WERI-Rb-1 (cell line): ENCODE measurements around the gene GPANK1.

Source experiments
- DNase-seq: peaks from one replicate; pipeline ENCODE4 v3.0.0-alpha.2; 2020
- H3K27ac ChIP-seq: fragments of 250-450 bp; sonication (Bioruptor Pico); 2 replicates; pipeline ENCODE4 v1.5.1; 2020; ENCODE audit warnings: mild to moderate bottlenecking, moderate library complexity
- H3K27me3 ChIP-seq: fragments of 250-450 bp; sonication (Bioruptor Pico); 2 replicates; pipeline ENCODE4 v1.5.1; 2021; ENCODE audit warnings: mild to moderate bottlenecking, low read depth, moderate library complexity; ENCODE audit not compliant: insufficient read depth, severe bottlenecking
- H3K36me3 ChIP-seq: fragments of 250-450 bp; sonication (Bioruptor Pico); 2 replicates; pipeline ENCODE4 v1.5.1; 2020; ENCODE audit warnings: mild to moderate bottlenecking, moderate library complexity
- H3K4me3 ChIP-seq: 2 replicates; pipeline ENCODE4 v1.5.1; 2011; ENCODE audit warnings: low read depth, mild to moderate bottlenecking, control low read depth, low read length
- H3K9me3 ChIP-seq: fragments of 250-450 bp; sonication (Bioruptor Pico); 2 replicates; pipeline ENCODE4 v1.5.1; 2021; ENCODE audit warnings: mild to moderate bottlenecking, moderate library complexity; ENCODE audit not compliant: severe bottlenecking
- CTCF ChIP-seq: IDR thresholded peaks from 2 replicates; pipeline ENCODE4 v1.5.1; 2011; ENCODE audit warnings: low read depth, mild to moderate bottlenecking, control low read depth, inconsistent platforms, low read length

Gene GPANK1

DNA sequence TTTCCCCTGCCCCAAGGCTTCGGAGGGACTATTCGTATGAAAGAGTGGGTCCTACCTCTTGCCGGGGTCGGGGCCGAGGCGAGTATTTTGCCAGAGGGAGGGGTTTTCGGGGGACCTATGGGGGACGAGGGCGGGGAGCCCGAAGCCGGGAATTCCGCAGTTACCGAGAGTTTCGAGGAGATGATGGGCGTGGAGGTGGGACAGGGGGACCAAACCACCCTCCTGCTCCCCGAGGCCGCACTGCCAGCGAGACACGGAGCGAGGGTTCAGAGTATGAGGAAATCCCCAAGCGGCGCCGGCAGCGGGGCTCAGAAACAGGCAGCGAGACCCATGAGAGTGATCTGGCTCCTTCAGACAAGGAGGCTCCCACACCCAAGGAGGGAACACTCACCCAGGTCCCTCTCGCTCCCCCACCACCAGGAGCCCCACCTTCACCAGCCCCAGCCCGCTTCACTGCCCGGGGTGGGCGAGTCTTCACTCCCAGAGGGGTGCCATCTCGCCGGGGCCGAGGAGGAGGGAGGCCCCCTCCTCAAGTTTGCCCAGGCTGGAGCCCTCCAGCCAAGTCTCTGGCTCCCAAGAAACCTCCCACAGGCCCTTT is 33.0 kb downstream of the GPANK1 start:
- H3K36me3 ChIP-seq: peaks cover 100% of the 10 kb centered on the region
- no peak overlapping the region for H3K4me3 ChIP-seq
- no peak overlapping the region; the same call in 1 of the 2 replicates for H3K27ac ChIP-seq
- no peak for TF ChIP-seq CTCF
- no peak for DNase-seq
- H3K27me3 ChIP-seq: no peaks in the 10 kb centered on the region
- H3K9me3 ChIP-seq: no peaks in the 10 kb centered on the region

- Histone ChIP-seq H3K27ac (no peak overlapping the region), H3K4me3 (no peak overlapping the region), H3K36me3 (peaks cover 100% of the 10 kb centered on the region), H3K27me3 (no peaks in the 10 kb centered on the region), H3K9me3 (no peaks in the 10 kb centered on the region)
- DNase-seq: no peak
- TF ChIP-seq CTCF: no peak
Observed at GRCh38 chr6:31631209-31631608, 33.6 kb downstream of the GPANK1 start.

- DNase-seq: no peak
- Histone ChIP-seq H3K36me3 (peaks cover 100% of the 10 kb centered on the region), H3K9me3 (no peaks in the 10 kb centered on the region), H3K27me3 (no peaks in the 10 kb centered on the region), H3K4me3 (no peak overlapping the region), H3K27ac (no peak overlapping the region)
- TF ChIP-seq CTCF: no peak
Observed at GRCh38 chr6:31630177-31630934, 34.4 kb downstream of the GPANK1 start.

DNA sequence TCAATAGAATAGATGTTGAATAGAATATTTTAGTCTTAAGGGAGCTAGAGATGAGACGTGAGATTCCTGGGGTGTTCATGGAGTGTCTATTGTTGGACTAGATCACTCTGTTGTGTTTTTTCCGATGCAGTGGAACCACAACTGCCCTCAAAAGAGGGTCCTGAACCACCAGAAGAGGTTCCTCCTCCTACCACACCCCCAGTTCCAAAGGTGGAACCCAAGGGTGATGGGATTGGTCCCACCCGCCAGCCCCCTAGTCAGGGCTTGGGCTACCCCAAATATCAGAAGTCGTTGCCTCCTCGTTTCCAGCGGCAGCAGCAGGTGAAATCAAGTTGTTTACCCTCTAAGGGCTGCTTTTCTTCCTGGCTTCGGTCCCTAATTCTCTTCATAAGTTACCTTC is 35.8 kb downstream of the GPANK1 start:
- H3K36me3 ChIP-seq: peaks cover 100% of the 10 kb centered on the region
- DNase-seq: no peak
- no peaks in the 10 kb centered on the region for H3K27me3 ChIP-seq
- no peak overlapping the region for H3K27ac ChIP-seq
- no peak overlapping the region for H3K4me3 ChIP-seq
- no peak for TF ChIP-seq CTCF
- no peaks in the 10 kb centered on the region for H3K9me3 ChIP-seq

DNA sequence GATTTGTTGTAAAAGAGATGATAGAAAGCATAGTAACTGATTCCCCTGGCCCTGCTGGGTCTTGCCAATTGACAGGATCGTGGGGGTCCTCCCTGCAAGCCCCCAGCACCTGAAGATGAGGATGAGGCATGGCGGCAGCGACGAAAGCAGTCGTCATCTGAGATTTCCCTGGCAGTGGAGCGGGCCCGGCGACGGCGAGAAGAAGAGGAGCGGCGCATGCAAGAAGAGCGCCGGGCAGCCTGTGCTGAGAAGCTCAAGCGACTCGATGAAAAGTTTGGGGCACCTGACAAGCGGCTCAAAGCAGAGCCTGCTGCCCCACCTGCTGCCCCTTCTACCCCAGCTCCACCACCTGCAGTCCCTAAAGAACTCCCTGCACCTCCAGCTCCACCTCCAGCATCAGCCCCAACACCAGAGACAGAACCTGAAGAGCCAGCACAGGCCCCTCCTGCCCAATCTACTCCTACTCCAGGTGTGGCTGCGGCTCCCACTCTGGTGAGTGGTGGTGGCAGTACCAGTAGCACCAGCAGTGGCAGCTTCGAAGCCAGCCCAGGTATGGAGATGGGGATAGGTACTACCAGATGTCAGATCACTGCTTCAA is 37.0 kb downstream of the GPANK1 start:
- H3K27me3 ChIP-seq: no peaks in the 10 kb centered on the region
- H3K36me3 ChIP-seq: peaks cover 100% of the 10 kb centered on the region
- DNase-seq: no peak
- H3K9me3 ChIP-seq: no peaks in the 10 kb centered on the region
- no peak overlapping the region for H3K27ac ChIP-seq
- TF ChIP-seq CTCF: no peak
- H3K4me3 ChIP-seq: no peak overlapping the region
